LNCAP (cell line): ENCODE measurements around the gene PAPPA.

ENCODE experiments used
- CTCF ChIP-seq: fragments of 450-650 bp; IDR thresholded peaks from 2 replicates; pipeline ENCODE4 v1.5.1; 2017; ENCODE audit warnings: mild to moderate bottlenecking

The PAPPA gene

GRCh38 chr9:116285320-116285719 is 131.7 kb downstream of the PAPPA start:
- no peak; the same call in 1 of the 2 replicates for TF ChIP-seq CTCF

GRCh38 chr9:116286297-116286696 is 132.7 kb downstream of the PAPPA start:
- TF ChIP-seq CTCF, result no peak

GRCh38 chr9:116287721-116288120 is 134.1 kb downstream of the PAPPA start:
- TF ChIP-seq CTCF, result no peak

- TF ChIP-seq CTCF, result no peak
Observed at GRCh38 chr9:116288658-116289057, 135.1 kb downstream of the PAPPA start.

- no peak for TF ChIP-seq CTCF
Observed at GRCh38 chr9:116297346-116297745, 143.8 kb downstream of the PAPPA start.

GRCh38 chr9:116298249-116298648 is 144.7 kb downstream of the PAPPA start:
- no peak for TF ChIP-seq CTCF

- no peak for TF ChIP-seq CTCF
Observed at GRCh38 chr9:116298878-116299391, 145.3 kb downstream of the PAPPA start.

- TF ChIP-seq CTCF, result no peak
Observed at GRCh38 chr9:116300360-116300870, 146.8 kb downstream of the PAPPA start.
